GM21360 (cell line): ENCODE measurements around the gene SEC62.

Experiments used
- ATAC-seq: cut with Tn5 transposase; IDR thresholded peaks from one replicate; pipeline ENCODE4 v1.9.1; 2021; ENCODE audit warnings: mild to moderate bottlenecking, moderate library complexity; ENCODE audit not compliant: unreplicated experiment

SEC62 gene, protein sequence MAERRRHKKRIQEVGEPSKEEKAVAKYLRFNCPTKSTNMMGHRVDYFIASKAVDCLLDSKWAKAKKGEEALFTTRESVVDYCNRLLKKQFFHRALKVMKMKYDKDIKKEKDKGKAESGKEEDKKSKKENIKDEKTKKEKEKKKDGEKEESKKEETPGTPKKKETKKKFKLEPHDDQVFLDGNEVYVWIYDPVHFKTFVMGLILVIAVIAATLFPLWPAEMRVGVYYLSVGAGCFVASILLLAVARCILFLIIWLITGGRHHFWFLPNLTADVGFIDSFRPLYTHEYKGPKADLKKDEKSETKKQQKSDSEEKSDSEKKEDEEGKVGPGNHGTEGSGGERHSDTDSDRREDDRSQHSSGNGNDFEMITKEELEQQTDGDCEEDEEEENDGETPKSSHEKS

DNA sequence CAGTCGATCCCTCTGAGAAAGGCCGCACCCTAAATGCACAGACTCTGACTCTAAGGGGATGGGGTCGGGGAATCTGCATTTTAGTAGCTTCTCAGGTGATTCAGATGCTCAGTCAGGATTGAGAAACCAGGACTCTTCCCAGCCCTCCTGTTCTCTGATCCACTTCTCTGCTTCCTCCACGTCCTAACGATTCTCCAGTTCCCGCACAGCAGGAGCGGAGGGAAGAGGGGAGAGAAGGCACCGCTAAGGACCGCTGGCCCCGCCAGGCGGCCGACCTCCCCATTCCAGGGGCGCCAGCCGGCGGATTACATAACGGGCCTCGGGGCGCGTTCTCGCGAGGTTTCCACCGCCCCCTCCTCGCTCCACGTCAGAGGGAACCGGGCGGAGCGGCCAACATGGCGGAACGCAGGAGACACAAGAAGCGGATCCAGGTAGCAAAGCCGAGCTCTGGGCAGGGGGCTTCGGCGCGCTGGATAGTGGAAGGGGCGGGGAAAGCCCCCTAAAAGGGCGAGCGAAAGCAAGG is at the start of gene SEC62:
Gene SEC62, plus strand, starts transcription at position 380 of the 523 bp plus-strand sequence. Its CDS starts 16 bp downstream, at position 396.
- ATAC-seq, result peak; percentile 88

DNA sequence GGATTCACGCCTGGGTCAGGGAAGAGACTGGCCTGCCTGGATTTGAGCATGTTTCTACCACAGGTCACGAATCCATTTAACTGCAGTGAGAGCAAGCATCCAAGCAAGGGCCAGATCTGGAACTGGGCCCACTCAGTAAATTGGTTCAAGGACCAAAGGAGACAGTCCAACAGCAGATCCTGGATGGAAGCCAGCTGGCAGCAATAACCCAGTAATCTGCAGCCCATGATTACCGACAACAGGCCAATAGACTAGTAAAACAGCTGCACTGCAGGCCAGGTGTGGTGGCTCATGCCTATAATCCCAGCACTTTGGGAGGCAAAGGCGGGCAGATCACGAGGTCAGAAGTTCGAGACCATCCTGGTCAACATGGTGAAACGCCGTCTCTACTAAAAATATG is 43.4 kb upstream of the SEC62 start:
- ATAC-seq, result no peak

DNA sequence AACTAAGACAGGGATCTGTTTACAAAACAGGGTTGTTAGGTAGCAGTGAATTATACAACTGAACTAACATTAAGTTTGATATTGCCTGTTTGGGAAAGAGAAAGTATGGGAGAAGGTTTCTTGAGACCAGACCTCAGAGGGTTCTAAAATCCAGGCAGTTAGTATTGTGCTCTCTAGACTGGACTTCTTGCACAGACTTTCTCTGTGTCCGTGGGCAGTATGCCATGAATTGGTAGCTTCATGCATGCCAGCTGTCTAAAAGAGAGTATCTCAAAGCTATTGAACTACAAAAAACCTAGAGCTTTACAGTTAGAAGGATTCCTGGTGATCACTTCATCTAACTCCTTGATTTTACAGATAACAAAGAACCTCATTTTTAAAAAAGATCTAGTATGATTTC is 42.8 kb upstream of the SEC62 start:
- ATAC-seq, result no peak

DNA sequence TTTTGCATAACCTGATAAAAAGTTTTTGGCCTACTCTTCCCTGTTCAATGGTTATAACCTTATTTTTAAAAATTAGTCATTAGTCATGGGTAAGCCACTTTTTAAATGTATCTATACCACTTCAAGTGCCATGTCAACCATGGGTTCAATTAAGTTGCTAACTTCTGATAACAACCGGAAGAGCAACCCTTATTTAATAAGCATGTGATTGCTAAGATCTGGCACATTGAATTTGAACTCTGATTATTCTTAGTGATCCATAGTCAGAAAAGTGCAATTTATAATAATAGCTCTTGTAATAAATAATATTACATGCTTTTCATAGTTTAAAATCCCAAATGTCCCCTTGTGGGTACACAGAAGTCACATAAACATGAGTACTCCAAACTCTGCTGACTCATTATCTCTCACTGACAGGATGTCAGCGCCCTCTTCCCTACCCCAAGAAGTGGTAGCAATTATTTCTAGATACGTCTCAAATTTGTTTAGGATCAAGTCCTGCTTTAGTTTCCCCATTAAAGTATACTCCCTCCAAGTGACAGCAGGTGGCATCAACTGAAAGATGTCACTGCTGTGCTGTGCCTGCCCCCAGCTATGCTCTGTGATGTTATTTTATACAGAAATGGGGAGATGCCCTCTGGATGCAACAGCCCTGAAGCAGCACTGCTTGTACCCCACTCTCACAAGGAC is 36.6 kb upstream of the SEC62 start:
- ATAC-seq, result no peak

DNA sequence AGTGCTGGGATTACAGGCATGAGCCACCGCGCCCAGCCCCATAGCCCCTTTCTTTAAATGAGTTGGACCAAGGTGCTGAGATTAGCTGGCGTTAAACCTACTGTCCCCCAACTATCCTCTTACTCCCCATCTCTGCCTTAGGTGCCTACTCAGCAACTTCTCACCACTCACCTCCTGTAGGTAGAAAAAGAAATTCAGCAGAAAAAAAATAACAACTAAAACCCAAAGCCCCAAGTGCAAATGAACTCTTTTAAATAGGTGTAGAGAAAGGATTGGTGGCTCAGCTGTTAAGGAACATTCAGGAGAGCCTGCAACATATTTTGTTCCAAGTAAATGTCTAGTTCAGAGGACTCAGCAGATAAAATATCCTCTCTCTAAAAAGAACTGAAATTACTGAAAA is 35.8 kb upstream of the SEC62 start:
- ATAC-seq, result no peak

DNA sequence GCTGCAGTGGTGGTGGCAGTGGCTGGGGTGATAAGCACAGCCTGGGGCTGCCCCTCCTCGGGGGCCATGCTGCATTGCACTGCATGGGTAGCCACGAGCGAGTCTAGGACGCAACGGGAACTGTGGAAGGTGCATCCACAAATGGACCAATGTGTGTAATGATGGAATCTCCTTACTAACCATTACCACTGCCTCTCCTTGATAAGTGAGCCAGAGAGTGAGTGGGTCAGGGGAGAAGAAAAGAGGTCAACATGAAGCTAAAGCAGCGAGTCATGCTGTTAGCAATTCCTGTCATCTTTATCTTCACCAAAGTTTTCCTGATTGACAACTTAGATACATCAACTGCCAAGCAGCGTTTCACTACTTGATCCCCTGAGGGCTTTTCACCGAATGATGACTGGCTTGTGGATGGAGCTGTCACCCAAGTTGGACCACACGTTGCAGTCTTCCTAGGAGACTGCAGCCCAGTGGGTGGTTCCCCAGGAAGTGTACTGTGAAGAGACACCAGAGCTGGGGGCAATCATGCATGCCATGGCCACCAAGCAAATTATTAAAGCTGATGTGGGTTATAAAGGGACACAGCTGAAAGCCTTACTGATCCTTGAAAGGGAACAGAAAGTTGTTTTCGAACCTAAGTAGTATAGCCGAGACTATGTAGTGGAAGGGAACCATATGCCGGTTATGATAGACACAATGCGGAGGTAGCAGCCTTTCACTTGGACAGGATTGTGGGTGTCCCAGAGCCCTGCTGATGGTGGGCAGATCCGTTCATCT is 34.7 kb upstream of the SEC62 start:
- ATAC-seq, result peak; percentile 94

DNA sequence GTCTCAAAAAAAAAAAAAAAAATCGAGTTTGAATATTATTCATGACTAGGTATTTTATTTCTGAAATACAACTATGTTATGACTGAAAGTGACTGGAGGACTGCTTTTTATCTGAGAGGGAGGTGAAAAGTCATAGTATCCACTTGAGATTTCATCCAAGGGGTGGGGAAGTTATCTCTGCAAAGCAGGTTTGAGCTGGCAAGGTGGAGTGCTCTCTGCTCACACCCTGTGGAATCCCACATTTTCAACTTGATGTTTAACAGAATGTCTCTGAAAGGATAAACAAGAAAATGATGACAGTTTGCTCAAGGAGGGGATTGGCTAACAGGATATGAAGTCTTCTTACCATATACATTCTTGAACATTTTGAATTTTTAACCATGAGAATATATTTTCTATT is 27.3 kb upstream of the SEC62 start:
- ATAC-seq, result no peak

DNA sequence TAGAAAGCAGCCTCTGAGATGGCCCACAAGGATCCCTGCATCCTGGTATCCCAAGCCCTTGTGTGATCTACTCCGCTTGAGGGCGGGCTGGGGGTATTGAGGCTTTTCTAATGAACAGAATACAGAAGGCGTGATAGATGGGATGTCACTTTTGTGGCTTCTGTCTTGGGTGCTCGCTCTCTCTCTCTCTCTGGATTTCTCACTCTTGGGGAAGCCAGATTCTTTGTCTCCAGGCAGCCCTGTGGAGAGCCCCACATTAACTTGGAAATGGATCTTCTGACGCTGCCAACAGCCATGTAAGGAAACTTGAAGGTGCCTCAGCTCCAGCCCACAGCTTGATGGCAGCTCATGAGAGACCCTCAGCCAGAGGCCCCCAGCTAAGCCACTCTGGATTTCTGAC is 26.9 kb upstream of the SEC62 start:
- no peak for ATAC-seq

DNA sequence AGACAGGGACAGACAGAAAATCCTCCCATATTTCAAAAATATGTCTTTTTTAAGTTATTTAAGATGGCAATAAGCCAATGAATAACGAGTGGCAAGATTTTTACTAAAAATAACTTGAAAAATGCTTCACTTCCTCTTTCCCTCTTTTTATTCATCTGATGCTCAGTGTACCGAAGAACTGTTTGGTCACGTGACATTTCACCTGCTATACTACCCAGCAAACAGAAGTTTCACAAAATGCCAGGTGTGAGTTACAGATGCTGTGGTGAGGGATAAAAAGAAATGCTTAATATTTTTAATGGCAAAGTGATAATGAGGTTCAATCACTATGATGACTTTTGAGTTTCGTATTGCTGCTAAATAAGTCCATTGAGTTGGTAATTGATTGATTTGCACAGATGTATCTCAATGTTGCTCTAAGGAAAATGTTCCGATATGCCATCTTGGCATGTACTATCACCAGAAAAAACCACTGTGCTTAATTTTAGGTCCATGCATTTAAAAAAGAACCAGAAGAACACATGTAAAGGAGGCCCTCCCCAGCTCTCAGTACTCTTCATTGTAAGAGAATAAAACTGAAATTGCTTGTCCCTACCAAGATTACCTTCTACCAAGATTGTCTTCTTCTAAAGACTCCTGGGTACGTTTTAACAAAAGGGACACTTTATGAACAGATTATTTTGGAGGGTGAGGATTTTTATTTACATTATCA is 26.0 kb upstream of the SEC62 start:
- ATAC-seq, result peak; percentile 69

DNA sequence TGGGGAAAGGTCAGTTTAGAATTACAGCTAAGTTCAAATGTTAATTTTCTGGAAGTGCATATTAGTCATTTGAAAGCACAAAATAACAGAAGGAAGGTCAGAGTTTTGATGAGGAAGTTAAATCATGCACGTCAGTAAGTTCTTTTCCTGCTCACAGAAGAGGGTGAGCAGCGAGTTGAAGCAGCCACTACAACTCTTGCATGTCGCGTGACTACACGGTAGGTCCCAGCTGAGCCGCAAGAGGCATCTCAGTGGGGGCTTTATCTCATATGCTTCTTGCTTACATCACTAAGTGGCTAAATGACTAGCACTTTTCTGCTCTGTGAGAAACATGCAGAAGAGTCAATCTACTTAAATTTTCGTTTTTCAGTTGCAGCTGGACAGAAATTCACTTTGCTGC is 21.3 kb upstream of the SEC62 start:
- peak; percentile 76 for ATAC-seq

DNA sequence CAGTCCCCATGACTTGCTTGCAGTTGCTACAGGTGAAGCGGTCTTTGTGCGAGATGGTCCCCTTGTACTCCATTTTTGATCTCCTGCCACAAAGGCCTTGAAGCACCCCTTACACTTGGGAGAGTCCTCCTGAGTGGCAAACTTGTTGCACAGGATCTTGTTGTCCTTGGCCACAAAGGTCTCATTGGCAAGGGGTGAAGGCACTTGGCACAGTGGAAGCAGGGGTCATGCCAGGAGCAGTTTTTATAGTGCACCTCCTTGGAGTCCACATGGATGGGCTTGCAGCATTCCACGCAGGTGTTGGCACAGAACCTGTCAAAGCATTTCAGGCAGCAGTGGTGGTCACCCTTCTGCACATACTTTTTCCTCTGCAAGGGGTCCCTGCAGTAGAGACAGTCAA is 20.3 kb upstream of the SEC62 start:
- ATAC-seq, result no peak

DNA sequence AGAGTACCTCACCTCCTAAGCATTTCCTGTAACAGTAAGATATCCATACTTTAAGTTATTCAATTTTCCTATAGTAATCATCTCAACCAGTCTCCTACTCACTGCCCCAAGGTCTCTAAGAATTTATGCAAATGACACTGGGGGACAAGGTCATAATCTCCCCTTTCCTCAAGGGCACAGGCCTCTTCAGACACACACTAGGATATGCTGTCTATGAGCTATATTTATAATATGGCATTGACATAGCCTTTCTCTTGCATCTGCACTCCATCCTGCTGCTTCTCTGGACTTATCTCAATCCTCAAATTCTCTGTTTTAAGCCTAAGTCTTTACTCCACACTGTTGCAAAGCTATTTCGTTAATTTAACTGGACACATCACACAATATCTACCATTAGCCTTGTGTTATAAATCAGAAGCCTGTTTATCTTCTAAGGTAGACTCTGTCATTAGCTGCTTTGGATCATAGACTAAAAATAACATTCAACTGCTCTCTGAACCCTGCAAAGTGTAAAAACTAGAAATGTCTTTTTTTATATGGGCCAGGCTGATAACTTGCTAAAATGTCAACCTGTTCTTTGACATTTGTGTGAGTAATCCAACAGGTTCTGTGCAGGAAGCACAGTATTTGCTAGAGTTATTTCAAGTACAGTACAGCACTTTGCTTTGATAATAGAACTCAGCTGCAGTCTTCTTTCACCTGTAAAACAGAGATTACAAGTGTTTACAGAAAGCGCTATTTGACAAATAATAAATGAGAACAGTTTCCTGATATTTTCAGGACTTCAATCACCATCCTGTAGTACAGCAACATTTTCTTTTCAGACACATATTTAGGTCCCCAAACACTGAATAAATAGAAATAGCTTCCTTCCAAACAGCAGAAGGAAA is 17.8 kb upstream of the SEC62 start:
- peak; percentile 26 for ATAC-seq

DNA sequence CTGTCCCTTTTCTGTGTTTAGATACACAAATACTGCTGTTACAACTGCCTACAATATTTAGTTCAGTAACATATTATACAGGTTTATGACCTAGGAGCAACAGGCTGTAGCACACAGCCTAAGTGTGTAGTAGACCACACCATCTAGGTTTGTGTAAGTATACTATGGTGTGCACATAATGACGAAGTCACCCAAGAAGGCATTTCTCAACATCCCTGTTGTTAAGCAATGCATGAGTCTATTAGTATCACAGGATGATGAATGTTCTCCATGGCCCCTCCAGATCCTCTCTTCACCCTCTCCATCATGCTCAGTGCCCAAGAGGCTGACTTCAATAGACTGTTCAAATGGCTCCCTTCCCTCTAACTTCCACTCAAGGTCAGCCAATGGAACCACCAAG is 14.6 kb upstream of the SEC62 start:
- ATAC-seq, result no peak

DNA sequence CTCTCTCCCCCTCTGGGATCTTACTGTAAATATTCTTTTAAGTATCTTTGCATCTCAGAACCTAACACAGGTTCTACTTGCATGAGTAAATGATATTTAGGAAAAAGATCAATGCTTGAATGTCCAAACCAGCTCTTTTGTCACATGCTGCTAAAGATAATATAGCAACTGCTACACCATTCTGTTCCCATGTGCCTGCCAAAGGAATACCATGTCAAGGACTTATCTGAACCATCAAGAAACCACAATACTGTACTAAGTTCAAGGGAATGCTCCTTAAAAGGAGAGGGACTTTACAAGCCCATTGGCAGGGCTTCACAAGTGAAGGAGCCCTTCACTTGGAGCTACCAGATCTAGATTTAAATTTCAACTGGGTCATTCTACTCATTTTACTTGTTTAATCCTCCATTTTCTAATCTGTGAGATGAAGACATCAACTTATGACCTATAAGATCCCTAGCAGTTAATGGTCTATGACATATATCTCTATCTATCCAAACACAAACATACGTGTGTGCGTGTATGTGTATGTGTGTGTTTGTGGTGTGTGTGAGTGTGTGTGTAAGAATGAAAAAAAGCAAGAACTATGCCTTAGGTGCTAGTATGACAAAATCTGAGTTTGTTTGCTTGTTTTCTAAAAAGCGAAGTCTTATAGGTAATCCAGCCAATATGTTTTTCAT is 13.0 kb upstream of the SEC62 start:
- no peak for ATAC-seq

DNA sequence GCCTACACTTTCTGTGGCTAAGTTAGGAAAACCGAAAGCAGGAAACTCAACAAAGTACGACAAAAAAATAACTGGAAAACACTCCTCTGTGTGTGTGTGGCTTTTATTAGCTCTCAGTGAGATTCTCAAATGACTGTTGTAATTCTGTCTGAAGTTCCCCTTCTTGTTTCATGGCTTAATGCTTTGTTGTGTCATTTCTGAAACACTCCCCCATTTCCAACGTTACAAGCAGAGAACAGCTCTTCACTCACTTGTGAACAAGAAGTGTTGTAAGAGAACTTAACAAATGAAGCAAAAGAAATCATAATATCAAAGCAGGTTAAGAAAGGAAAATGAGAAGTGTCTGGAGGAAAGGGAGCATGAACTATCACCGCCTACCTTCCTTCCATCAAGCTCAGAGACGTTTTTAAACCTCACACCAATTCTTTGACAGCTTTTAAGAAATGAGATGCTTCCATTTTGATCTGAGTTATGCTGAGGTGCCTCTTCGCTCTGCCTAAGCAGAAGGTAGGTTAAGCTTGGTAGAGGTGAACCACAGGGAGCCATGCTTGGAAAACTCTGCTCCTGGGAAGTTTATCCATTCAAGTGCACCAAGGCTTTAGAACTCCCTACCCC is 12.4 kb upstream of the SEC62 start:
- peak; percentile 72 for ATAC-seq

DNA sequence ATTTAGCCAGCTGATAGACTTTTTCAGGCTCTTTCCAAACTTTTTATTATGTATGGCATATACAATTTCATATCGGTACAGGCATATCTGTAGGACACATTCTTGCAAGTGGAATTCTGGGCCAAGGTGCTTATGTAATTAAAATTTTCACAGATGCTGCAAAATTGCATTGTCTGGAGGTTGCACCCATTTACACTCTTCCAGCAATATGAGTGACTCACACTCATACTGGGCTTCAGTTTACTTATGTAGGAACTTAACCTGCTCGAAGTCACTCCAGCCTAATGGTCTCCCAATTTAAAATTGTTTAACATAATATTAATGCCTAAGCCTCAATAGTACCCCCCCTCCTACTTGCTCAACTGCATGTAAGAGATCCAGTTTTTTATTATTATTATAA is 11.2 kb upstream of the SEC62 start:
- no peak for ATAC-seq

DNA sequence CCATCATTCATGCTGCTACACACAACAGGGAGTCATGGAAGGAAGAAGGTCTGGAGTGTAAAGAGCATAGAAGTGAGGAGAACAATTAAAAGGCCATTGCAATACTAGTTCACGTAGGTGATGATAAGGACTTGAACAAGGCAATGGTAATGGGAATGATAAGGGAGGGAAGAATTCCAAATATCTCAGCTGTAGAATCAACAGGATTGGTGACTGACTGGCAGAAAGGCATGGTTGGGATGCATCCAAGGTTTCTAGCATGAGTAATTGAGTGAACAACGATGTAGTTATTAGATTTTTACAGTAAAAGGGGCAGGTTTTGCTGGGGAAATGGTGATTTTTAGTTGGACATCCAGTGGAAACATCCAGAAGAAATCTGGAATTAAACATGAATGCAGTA is 2.4 kb upstream of the SEC62 start:
- no peak for ATAC-seq

DNA sequence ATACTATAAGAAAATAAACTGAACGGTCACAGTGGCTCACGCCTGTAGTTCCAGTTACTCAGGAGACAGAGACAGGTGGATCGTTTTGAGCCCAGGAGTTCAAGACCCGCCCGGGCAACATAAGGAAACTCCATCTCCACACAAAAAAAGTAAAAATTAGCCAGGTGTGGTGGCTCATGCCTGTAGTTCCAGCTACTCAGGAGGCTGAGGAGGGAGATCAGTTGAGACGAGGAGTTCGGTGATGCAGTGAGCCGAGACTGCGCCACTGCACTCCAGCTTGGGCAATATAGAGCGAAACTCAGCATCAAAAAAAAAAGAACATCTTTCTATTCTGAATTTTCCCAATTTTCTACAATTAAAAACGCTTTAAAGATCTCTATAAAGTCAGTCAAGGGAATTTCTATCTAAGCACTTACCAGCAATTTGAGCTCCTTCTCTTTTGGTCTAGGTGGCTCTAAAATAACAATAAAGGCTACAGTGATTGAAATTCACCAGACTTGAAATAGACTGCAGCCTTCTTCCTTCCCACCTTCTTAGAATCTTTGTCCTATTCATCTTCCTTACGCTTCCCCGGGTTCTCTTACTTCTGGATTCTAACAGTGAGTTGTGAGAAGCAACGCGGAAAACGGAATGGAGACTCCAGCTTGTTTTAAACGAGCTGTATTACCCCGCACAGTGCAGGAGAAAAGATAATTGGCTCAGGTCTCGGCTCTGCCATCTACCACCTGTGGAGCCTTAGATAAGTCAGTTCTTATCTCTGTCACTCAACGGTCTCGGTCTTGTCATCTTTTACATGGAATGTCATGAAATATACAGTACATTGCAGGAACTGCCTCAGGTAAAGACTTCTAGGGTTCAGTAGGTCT is 812 bp upstream of the SEC62 start:
- ATAC-seq, result peak; percentile 22
